Neural crest cell (in vitro differentiated cells): Measurements from ENCODE around the gene RNF138. TPM values are rescaled to one million over a fixed set of nuclear protein-coding genes. Genes with fewer than 3 reads are reported as not detected.
"Not testable (repeated sequence)": the region's sequence is repeated elsewhere in the genome, so short reads cannot be mapped to it uniquely, and the experiment has no call there.

Experiments used
- DNase-seq: peaks from one replicate; pipeline ENCODE4 v3.0.0; 2021; ENCODE audit warnings: low read depth, mixed read lengths, low spot score
- H3K27ac Mint-ChIP-seq: one replicate; pipeline ENCODE4 v1.8.0; 2021; ENCODE audit warnings: mild to moderate bottlenecking, mixed read lengths; ENCODE audit not compliant: unreplicated experiment
- H3K27me3 Mint-ChIP-seq: 2 replicates; pipeline ENCODE4 v1.8.0; 2021; ENCODE audit warnings: low read depth, mild to moderate bottlenecking, mixed read lengths
- H3K36me3 Mint-ChIP-seq: 2 replicates; pipeline ENCODE4 v1.8.0; 2021; ENCODE audit warnings: low read depth, mild to moderate bottlenecking, mixed read lengths
- H3K4me1 Mint-ChIP-seq: 2 replicates; pipeline ENCODE4 v1.8.0; 2021; ENCODE audit warnings: mixed read lengths
- H3K4me3 Mint-ChIP-seq: one replicate; pipeline ENCODE4 v1.8.0; 2021; ENCODE audit warnings: mild to moderate bottlenecking, mixed read lengths
- H3K9me3 Mint-ChIP-seq: 2 replicates; pipeline ENCODE4 v1.8.0; 2021; ENCODE audit warnings: mixed read lengths
- CTCF ChIP-seq: fragments of 200-600 bp; sonication (generic); conservative IDR thresholded peaks from 2 replicates; pipeline ENCODE4 v1.5.0; 2021; ENCODE audit warnings: antibody characterized with exemption, mild to moderate bottlenecking
- total RNA-seq: library from RNA; stranded (reverse); gene quantifications from 2 replicates; pipeline ENCODE4 v1.2.1, GENCODE V29; 2021

The RNF138 gene
- total RNA-seq, 1 donor from 2014 or later, result 51.6 TPM

GRCh38 chr18:32078845-32079244, 12.8 kb upstream of the RNF138 start:
- no peak for TF ChIP-seq CTCF
- Mint-ChIP-seq H3K9me3 (peaks cover 7% of the 10 kb centered on the region), H3K36me3 (no peaks in the 10 kb centered on the region), H3K4me1 (peaks cover 4% of the 10 kb centered on the region), H3K27ac (no peak overlapping the region), H3K27me3 (no peaks in the 10 kb centered on the region), H3K4me3 (no peak overlapping the region)
- DNase-seq, result no peak

- no peak for TF ChIP-seq CTCF
- Mint-ChIP-seq H3K36me3 (no peaks in the 10 kb centered on the region), H3K27ac (no peak overlapping the region), H3K27me3 (no peaks in the 10 kb centered on the region), H3K4me1 (peaks cover 9% of the 10 kb centered on the region), H3K9me3 (peaks cover 4% of the 10 kb centered on the region), H3K4me3 (no peak overlapping the region)
- DNase-seq, result no peak
These were observed 9.8 kb upstream of the RNF138 start for GRCh38 chr18:32081881-32082280.

DNA sequence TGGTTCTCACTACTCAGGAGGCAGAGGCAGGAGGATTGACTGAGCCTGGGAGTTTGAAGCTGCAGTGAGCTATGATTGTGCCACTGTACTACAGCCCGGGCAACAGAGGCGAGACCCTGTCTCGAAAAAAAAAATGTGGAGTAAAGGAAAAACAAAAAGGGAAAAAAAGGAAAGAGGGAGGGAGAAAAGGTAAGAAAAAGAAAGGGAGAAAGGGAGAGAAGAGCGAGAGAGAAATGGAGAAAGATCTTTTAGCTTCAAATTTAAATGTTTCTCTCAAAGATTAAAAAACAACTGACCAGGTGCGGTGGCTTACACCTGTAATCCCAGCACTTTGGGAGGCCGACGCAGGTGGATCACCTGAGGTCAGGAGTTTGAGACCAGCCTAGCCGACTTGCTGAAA, 7.9 kb upstream of the RNF138 start:
- H3K27ac Mint-ChIP-seq, result no peak overlapping the region
- TF ChIP-seq CTCF, result no peak
- no peak overlapping the region for H3K4me3 Mint-ChIP-seq
- no peaks in the 10 kb centered on the region for H3K36me3 Mint-ChIP-seq
- peaks cover 4% of the 10 kb centered on the region for H3K9me3 Mint-ChIP-seq
- no peak for DNase-seq
- peaks cover 9% of the 10 kb centered on the region for H3K4me1 Mint-ChIP-seq
- H3K27me3 Mint-ChIP-seq, result no peaks in the 10 kb centered on the region

GRCh38 chr18:32086881-32087280, 4.8 kb upstream of the RNF138 start:
- no peak for DNase-seq
- no peak overlapping the region for H3K27ac Mint-ChIP-seq
- peaks cover 3% of the 10 kb centered on the region for H3K9me3 Mint-ChIP-seq
- peaks cover 13% of the 10 kb centered on the region for H3K4me1 Mint-ChIP-seq
- no peaks in the 10 kb centered on the region for H3K27me3 Mint-ChIP-seq
- H3K4me3 Mint-ChIP-seq, result no peak overlapping the region
- TF ChIP-seq CTCF, result no peak
- H3K36me3 Mint-ChIP-seq, result no peaks in the 10 kb centered on the region

DNA sequence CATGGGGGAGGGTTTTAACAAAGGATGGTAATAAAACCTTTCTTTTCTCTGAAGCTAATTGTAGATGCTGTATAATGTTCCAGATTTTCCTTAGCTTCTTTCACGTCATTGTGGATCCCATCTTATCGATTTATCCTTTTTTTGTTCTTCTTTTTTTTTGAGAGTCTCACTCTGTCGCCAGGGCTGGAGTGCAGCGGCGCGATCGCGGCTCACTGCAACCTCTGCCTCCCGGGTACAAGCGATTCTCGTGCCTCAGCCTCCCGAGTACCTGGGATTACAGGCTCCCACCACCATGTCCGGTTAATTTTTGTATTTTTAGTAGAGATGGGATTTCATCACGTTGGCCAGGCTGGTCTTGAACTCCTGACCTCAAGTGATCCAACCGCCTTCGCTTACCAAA, 843 bp upstream of the RNF138 start:
- Mint-ChIP-seq H3K4me1 (peaks cover 30% of the 10 kb centered on the region), H3K4me3 (peak overlapping the region; percentile 68)
- not testable (repeated sequence) for H3K9me3 Mint-ChIP-seq, DNase-seq, H3K36me3 Mint-ChIP-seq, H3K27me3 Mint-ChIP-seq, H3K27ac Mint-ChIP-seq

- Mint-ChIP-seq H3K9me3 (no peaks in the 10 kb centered on the region), H3K36me3 (peaks cover 10% of the 10 kb centered on the region), H3K4me1 (peaks cover 35% of the 10 kb centered on the region), H3K27me3 (no peaks in the 10 kb centered on the region), H3K4me3 (peak overlapping the region; percentile 99), H3K27ac (peak overlapping the region; percentile 95)
- DNase-seq, result no peak
- TF ChIP-seq CTCF, result no peak
These were observed 350 bp upstream of the RNF138 start for GRCh38 chr18:32091325-32091723.
